HepG2 (cell line): ENCODE results near the gene GNA15. TPM values are rescaled to one million over a fixed set of nuclear protein-coding genes. Genes with fewer than 3 reads are reported as not detected.

ENCODE experiments used
- DRAP1 ChIP-seq: IDR thresholded peaks from 2 replicates; pipeline ENCODE4 v1.6.1; 2016; ENCODE audit warnings: missing genetic modification reagents, missing compliant biosample characterization
- FOXC1 ChIP-seq: sonication (generic); formaldehyde crosslinking; IDR thresholded peaks from 2 replicates; pipeline ENCODE4 v1.8.0; 2022; ENCODE audit warnings: mild to moderate bottlenecking, missing genetic modification reagents, borderline replicate concordance
- FOXK1 ChIP-seq: sonication (generic); formaldehyde crosslinking; IDR thresholded peaks from 2 replicates; pipeline ENCODE4 v1.4.0; 2020; ENCODE audit warnings: low read depth, missing genetic modification reagents, borderline replicate concordance
- FOXK2 ChIP-seq: fragments of 450-650 bp; IDR thresholded peaks from 2 replicates; pipeline ENCODE4 v1.6.1; 2016
- HMGA1 ChIP-seq: sonication (generic); formaldehyde crosslinking; conservative IDR thresholded peaks from 2 replicates; pipeline ENCODE4 v1.4.0; 2020; ENCODE audit warnings: missing genetic modification reagents
- KDM3A ChIP-seq: IDR thresholded peaks from 2 replicates; pipeline ENCODE4 v1.6.1; 2018; ENCODE audit warnings: low read depth, missing compliant biosample characterization
- MED13 ChIP-seq: sonication (generic); formaldehyde crosslinking; IDR thresholded peaks from 2 replicates; pipeline ENCODE4 v1.5.0; 2020; ENCODE audit warnings: missing genetic modification reagents
- NFE2 ChIP-seq: sonication (generic); formaldehyde crosslinking; IDR thresholded peaks from 2 replicates; pipeline ENCODE4 v1.4.0; 2020; ENCODE audit warnings: missing genetic modification reagents
- RBFOX2 ChIP-seq: fragments of 200-400 bp; formaldehyde crosslinking; IDR thresholded peaks from 2 replicates; pipeline ENCODE4 v1.6.1; 2017; ENCODE audit warnings: low read depth, mild to moderate bottlenecking, low read length
- SIN3B ChIP-seq: fragments of 150-350 bp; IDR thresholded peaks from 2 replicates; pipeline ENCODE4 v1.6.1; 2014; ENCODE audit warnings: low read length
- TOE1 ChIP-seq: sonication (generic); formaldehyde crosslinking; IDR thresholded peaks from 2 replicates; pipeline ENCODE4 v1.4.0; 2020; ENCODE audit warnings: mild to moderate bottlenecking, missing genetic modification reagents
- TP53 ChIP-seq: sonication (generic); formaldehyde crosslinking; conservative IDR thresholded peaks from 2 replicates; pipeline ENCODE4 v1.4.0; 2020; ENCODE audit warnings: missing genetic modification reagents
- U2AF2 ChIP-seq: fragments of 200-400 bp; formaldehyde crosslinking; IDR thresholded peaks from 2 replicates; pipeline ENCODE4 v1.6.1; 2017; ENCODE audit warnings: low read depth, mild to moderate bottlenecking, low read length
- ZNF282 ChIP-seq: fragments of 450-650 bp; IDR thresholded peaks from 2 replicates; pipeline ENCODE4 v1.6.1; 2018; ENCODE audit not compliant: partially characterized antibody
- ZNF296 ChIP-seq: sonication (generic); formaldehyde crosslinking; conservative IDR thresholded peaks from 2 replicates; pipeline ENCODE4 v1.5.0; 2020; ENCODE audit warnings: mild to moderate bottlenecking, missing genetic modification reagents
- ZNF326 ChIP-seq: sonication (generic); formaldehyde crosslinking; IDR thresholded peaks from 2 replicates; pipeline ENCODE4 v1.4.0; 2020; ENCODE audit warnings: missing genetic modification reagents, borderline replicate concordance
- ZNF335 ChIP-seq: sonication (generic); formaldehyde crosslinking; IDR thresholded peaks from 2 replicates; pipeline ENCODE4 v1.4.0; 2020; ENCODE audit warnings: missing genetic modification reagents
- ZNF33A ChIP-seq: sonication (generic); formaldehyde crosslinking; IDR thresholded peaks from 2 replicates; pipeline ENCODE4 v1.5.1; 2020; ENCODE audit warnings: missing genetic modification reagents, mild to moderate bottlenecking, moderate library complexity, borderline replicate concordance
- ZNF44 ChIP-seq: sonication (generic); formaldehyde crosslinking; IDR thresholded peaks from 2 replicates; pipeline ENCODE4 v1.5.1; 2020; ENCODE audit warnings: mild to moderate bottlenecking, missing genetic modification reagents
- ZNF747 ChIP-seq: sonication (generic); formaldehyde crosslinking; IDR thresholded peaks from 2 replicates; pipeline ENCODE4 v1.8.1; 2023; ENCODE audit warnings: missing genetic modification reagents, mild to moderate bottlenecking, borderline replicate concordance
- ZNF768 ChIP-seq: sonication (generic); formaldehyde crosslinking; IDR thresholded peaks from 2 replicates; pipeline ENCODE4 v1.4.0; 2020; ENCODE audit warnings: missing genetic modification reagents
- polyA plus RNA-seq, 8 experiments: library from polyadenylated mRNA; depleted of rRNA in 3 of 8; stranded (reverse) in 7 of 8; unstranded in 1 of 8; fragments of >200 nt; fragmentation: Illumina TruSeq in 4 of 8; extraction: Trizol in 4 of 8; gene quantifications; 2 replicates each; pipeline versions ENCODE4 v1.2.1 to v1.2.3, GENCODE V29; 2011 to 2016; ENCODE audit warnings: low read depth in 4 of 8, missing spikeins in 1 of 8, mixed read lengths in 1 of 8; ENCODE audit not compliant: insufficient read depth in 1 of 8
- total RNA-seq, 5 experiments: library from RNA; depleted of rRNA; stranded (reverse); fragments of >200 nt; fragmentation: Illumina TruSeq; extraction: Trizol; gene quantifications; 2 replicates each; pipeline ENCODE4 v1.2.3, GENCODE V29; 2016; ENCODE audit warnings: low read depth in 1 of 5
- TF ChIP-seq, protein P1 (sequence below): fragments of 450-650 bp; IDR thresholded peaks from 2 replicates; pipeline ENCODE4 v1.6.1; 2017; ENCODE audit warnings: mild to moderate bottlenecking
- TF ChIP-seq, protein P2 (sequence below): sonication (generic); formaldehyde crosslinking; IDR thresholded peaks from 2 replicates; pipeline ENCODE4 v1.4.0; 2020; ENCODE audit warnings: missing genetic modification reagents
- TF ChIP-seq, protein P3 (sequence below): sonication (generic); formaldehyde crosslinking; IDR thresholded peaks from 2 replicates; pipeline ENCODE4 v1.8.0; 2022; ENCODE audit warnings: missing genetic modification reagents, mild to moderate bottlenecking, borderline replicate concordance

Gene GNA15
- total and polyA plus RNA-seq, 2 of the 13 experiments (the other 11 are each of a cell fraction or from before 2014, with no cell fraction given) = not detected

GRCh38 chr19:3210347-3211017, 74.6 kb downstream of the GNA15 start (continued):
- TF ChIP-seq ZNF326 (CRISPR knock-in tag) (0 out of 2 replicates have a peak, but pooled peaks have one; percentile 11), SIN3B (no peak), ZNF747 (CRISPR knock-in tag) (no peak), TP53 (CRISPR knock-in tag) (no peak), HMGA1 (no peak), KDM3A (no peak), ZNF296 (CRISPR knock-in tag) (no peak), FOXC1 (CRISPR knock-in tag) (no peak), ZNF335 (CRISPR knock-in tag) (0 out of 2 replicates have a peak, but pooled peaks have one; percentile 67), NFE2 (CRISPR knock-in tag) (no peak), ZNF44 (CRISPR knock-in tag) (no peak), ZNF33A (no peak), ZNF282 (no peak), FOXK1 (CRISPR knock-in tag) (no peak), FOXK2 (no peak), U2AF2 (no peak), ZNF768 (peak; percentile 18; the same call in 1 of the 2 replicates), DRAP1 (CRISPR knock-in tag) (no peak), RBFOX2 (no peak), TOE1 (CRISPR knock-in tag) (no peak), MED13 (CRISPR knock-in tag) (peak; percentile 23; the same call in 1 of the 2 replicates)
- TF ChIP-seq, protein P1, sequence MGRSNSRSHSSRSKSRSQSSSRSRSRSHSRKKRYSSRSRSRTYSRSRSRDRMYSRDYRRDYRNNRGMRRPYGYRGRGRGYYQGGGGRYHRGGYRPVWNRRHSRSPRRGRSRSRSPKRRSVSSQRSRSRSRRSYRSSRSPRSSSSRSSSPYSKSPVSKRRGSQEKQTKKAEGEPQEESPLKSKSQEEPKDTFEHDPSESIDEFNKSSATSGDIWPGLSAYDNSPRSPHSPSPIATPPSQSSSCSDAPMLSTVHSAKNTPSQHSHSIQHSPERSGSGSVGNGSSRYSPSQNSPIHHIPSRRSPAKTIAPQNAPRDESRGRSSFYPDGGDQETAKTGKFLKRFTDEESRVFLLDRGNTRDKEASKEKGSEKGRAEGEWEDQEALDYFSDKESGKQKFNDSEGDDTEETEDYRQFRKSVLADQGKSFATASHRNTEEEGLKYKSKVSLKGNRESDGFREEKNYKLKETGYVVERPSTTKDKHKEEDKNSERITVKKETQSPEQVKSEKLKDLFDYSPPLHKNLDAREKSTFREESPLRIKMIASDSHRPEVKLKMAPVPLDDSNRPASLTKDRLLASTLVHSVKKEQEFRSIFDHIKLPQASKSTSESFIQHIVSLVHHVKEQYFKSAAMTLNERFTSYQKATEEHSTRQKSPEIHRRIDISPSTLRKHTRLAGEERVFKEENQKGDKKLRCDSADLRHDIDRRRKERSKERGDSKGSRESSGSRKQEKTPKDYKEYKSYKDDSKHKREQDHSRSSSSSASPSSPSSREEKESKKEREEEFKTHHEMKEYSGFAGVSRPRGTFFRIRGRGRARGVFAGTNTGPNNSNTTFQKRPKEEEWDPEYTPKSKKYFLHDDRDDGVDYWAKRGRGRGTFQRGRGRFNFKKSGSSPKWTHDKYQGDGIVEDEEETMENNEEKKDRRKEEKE = no peak
- TF ChIP-seq, protein P2, sequence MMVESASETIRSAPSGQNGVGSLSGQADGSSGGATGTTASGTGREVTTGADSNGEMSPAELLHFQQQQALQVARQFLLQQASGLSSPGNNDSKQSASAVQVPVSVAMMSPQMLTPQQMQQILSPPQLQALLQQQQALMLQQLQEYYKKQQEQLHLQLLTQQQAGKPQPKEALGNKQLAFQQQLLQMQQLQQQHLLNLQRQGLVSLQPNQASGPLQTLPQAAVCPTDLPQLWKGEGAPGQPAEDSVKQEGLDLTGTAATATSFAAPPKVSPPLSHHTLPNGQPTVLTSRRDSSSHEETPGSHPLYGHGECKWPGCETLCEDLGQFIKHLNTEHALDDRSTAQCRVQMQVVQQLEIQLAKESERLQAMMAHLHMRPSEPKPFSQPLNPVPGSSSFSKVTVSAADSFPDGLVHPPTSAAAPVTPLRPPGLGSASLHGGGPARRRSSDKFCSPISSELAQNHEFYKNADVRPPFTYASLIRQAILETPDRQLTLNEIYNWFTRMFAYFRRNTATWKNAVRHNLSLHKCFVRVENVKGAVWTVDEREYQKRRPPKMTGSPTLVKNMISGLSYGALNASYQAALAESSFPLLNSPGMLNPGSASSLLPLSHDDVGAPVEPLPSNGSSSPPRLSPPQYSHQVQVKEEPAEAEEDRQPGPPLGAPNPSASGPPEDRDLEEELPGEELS (CRISPR knock-in tag) = no peak
- TF ChIP-seq, protein P3, sequence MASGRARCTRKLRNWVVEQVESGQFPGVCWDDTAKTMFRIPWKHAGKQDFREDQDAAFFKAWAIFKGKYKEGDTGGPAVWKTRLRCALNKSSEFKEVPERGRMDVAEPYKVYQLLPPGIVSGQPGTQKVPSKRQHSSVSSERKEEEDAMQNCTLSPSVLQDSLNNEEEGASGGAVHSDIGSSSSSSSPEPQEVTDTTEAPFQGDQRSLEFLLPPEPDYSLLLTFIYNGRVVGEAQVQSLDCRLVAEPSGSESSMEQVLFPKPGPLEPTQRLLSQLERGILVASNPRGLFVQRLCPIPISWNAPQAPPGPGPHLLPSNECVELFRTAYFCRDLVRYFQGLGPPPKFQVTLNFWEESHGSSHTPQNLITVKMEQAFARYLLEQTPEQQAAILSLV (CRISPR knock-in tag) = no peak; the same call in 1 of the 2 replicates
